Right lobe of liver (tissue), 6 donors: ENCODE results near the gene DDT. TPM values are rescaled to one million over a fixed set of nuclear protein-coding genes. Genes with fewer than 3 reads are reported as not detected.
"Not testable (repeated sequence)": the region's sequence is repeated elsewhere in the genome, so short reads cannot be mapped to it uniquely, and the experiment has no call there.

ENCODE experiments used
- ATAC-seq, 4 donors: fragments of 200-7000 bp; cut with Tn5 transposase; one replicate each; pipeline ENCODE4 v1.9.1; 2020; ENCODE audit warnings: mild to moderate bottlenecking in 4 of 4, moderate library complexity in 4 of 4
- DNase-seq, 3 donors: peaks; one replicate each; pipeline ENCODE4 v3.0.0-alpha.2; 2020
- H3K27ac ChIP-seq, 3 donors: fragments of 200-600 bp; one replicate each; pipeline ENCODE4 v1.8.0; 2022
- H3K27me3 ChIP-seq, 2 donors: fragments of 200-600 bp; one replicate each; pipeline ENCODE4 v1.8.0; 2022
- H3K36me3 ChIP-seq, 4 donors: fragments of 200-600 bp; sonication (generic) in 1 of 4; one replicate each; pipeline versions ENCODE4 v1.5.1 to v1.8.0; 2017 to 2022; ENCODE audit warnings: control low read depth in 1 of 4
- H3K4me1 ChIP-seq, 4 donors: fragments of 200-600 bp; sonication (generic) in 1 of 4; one replicate each; pipeline versions ENCODE4 v1.5.1 to v1.8.0; 2017 to 2022; ENCODE audit warnings: control low read depth in 1 of 4
- H3K4me3 ChIP-seq, 3 donors: fragments of 200-600 bp; one replicate each; pipeline ENCODE4 v1.8.0; 2022
- H3K9me3 ChIP-seq, 4 donors: fragments of 200-600 bp; sonication (generic) in 1 of 4; one replicate each; pipeline versions ENCODE4 v1.5.1 to v1.8.0; 2017 to 2022; ENCODE audit warnings: control low read depth in 1 of 4
- POLR2A ChIP-seq: fragments of 450-650 bp; IDR thresholded peaks from one replicate; pipeline ENCODE4 v1.6.1; 2017; ENCODE audit warnings: antibody characterized with exemption, mild to moderate bottlenecking
- WGBS: methylation state at CpG from one replicate; pipeline ENCODE4 v1.1.6; 2018; ENCODE audit warnings: low coverage, low lambda C conversion rate; ENCODE audit not compliant: insufficient coverage; ENCODE audit errors: missing lambda C conversion rate; 5-methylcytosine and 5-hydroxymethylcytosine counted together
- intact Hi-C, 2 donors: fragments of 100-400 bp; cut with DNase I; formaldehyde crosslinking; loops; one replicate each; pipeline versions ENCODE4 v1.11.2 to v1.14.1; 2022
- long read RNA-seq: library from polyadenylated mRNA; unstranded; transcript quantifications from one replicate; pipeline ENCODE4 v2.0.0, GENCODE V29; 2019
- total RNA-seq, 6 experiments: library from RNA; depleted of rRNA in 2 of 6; stranded (reverse); fragments of >200 nt in 2 of 6; fragmentation: NEBNext Ultra II Directional in 3 of 6; extraction: Animal tissue kit (Norgen Biotek cat#: 25700) in 3 of 6; gene quantifications; one replicate each; pipeline versions ENCODE4 v1.1.0 to v1.2.4, GENCODE V29; 2016 to 2023
- TF ChIP-seq, protein P1 (sequence below), 4 donors: fragments of 200-600 bp in 3 of 4; fragments of 450-650 bp in 1 of 4; IDR thresholded peaks; one replicate each; pipeline versions ENCODE4 v1.5.1 to v1.8.0; 2016 to 2022; ENCODE audit warnings: antibody characterized with exemption in 4 of 4, mild to moderate bottlenecking in 2 of 4
- donor health status: DM: no; HTN: yes; CAD: no.
- donor health status: DM: no; HTN: no; CAD: no.
- donor health status: DM: no; HTN: no; CAD: no.
- donor health status: DM: no; HTN: yes; CAD: no.
- donor health status: DM: no; HTN: yes; CAD: no.

Gene DDT
- total RNA-seq, result 100 to 1,000 TPM; 198 to 587 (median 295) TPM
- long read RNA-seq, transcript DDT-206 (2 exons, 1,048 nt), result minor isoform, 6 of 606 reads
- long read RNA-seq, transcript DDT-202 (3 exons, 713 nt), result major isoform, 591 of 606 reads
- long read RNA-seq, partial matches to known transcripts, result 0 of 606 reads
- long read RNA-seq, other reads (novel, unspliced or antisense), result 9 of 606 reads

DNA sequence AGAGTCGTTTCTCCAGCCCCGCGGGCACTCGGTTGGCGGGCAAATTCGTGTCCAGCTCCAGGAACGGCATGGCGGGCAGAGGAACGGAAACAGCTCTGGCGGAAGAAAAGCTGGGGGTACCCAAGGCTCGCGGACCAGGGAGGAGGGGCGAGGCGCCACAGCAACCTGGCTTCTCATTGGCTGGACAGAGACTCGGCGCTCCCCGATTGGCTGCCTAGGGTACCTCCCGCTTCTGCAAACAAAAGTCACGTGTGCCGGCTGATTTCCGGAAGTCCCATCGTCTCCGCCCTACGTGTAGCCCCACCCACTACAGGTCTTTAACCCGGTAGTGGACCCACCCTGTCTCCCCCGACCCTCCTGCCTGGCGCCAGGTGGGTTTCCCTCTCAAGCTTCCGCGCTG, at the start of gene DDT:
Gene DDT (minus strand): TSS at position 97 of the 400 bp plus-strand sequence. CDS start 27 bp downstream, at position 70.
- H3K4me1 ChIP-seq, H3K27me3 ChIP-seq, H3K9me3 ChIP-seq, DNase-seq, H3K27ac ChIP-seq, H3K4me3 ChIP-seq: not testable (repeated sequence)
- WGBS, result no CpG with 5 or more reads among the region's 29 CpGs
- peaks cover 0 to 22% (median 7%) of the 10 kb centered on the region in 4 donors for H3K36me3 ChIP-seq
- ATAC-seq, result peak; percentile 81 to 97 (median 89)
- intact Hi-C loops, result loop anchor here in 1 of 2 donors (10.0 kb wide), 1 partner anchor 60 kb away; no protein-coding TSS in a partner anchor

GRCh38 chr22:24023204-24023789, 49.1 kb upstream of the DDT start:
- H3K9me3 ChIP-seq, result no peaks in the 10 kb centered on the region
- no peak for ATAC-seq
- peaks cover 0 to 4% (median 0%) of the 10 kb centered on the region in 4 donors for H3K4me1 ChIP-seq
- no peak for TF ChIP-seq POLR2A
- no peak overlapping the region for H3K4me3 ChIP-seq
- H3K36me3 ChIP-seq, result no peaks in the 10 kb centered on the region
- no peak for DNase-seq
- no peak overlapping the region for H3K27ac ChIP-seq
- intact Hi-C loops, result no loop called here
- no peaks in the 10 kb centered on the region for H3K27me3 ChIP-seq

DNA sequence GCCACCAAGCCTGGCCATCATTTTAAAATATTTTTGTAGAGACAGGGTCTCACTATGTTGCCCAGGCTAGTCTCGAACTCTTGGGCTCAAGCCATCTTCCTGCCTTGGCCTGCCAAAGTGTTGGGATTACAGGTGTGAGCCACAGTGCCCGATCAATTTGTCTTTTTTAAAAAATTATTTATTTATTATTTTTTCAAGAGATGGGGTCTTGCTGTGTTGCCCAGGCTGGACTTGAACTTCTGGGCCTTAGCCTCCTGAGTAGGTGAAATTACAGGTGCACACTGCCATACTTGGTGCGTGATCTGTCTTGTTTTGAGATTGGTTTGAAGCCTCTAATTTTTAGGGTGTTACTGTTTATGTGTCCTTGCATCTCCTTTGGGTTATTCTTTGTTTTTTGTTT, 47.1 kb upstream of the DDT start:
- ATAC-seq, result no peak
- DNase-seq, result no peak
- no peak overlapping the region for H3K27ac ChIP-seq
- intact Hi-C loops, result no loop called here
- no peaks in the 10 kb centered on the region for H3K9me3 ChIP-seq
- no peaks in the 10 kb centered on the region for H3K4me1 ChIP-seq
- H3K27me3 ChIP-seq, result no peaks in the 10 kb centered on the region
- H3K4me3 ChIP-seq, result no peak overlapping the region
- TF ChIP-seq, protein P1, sequence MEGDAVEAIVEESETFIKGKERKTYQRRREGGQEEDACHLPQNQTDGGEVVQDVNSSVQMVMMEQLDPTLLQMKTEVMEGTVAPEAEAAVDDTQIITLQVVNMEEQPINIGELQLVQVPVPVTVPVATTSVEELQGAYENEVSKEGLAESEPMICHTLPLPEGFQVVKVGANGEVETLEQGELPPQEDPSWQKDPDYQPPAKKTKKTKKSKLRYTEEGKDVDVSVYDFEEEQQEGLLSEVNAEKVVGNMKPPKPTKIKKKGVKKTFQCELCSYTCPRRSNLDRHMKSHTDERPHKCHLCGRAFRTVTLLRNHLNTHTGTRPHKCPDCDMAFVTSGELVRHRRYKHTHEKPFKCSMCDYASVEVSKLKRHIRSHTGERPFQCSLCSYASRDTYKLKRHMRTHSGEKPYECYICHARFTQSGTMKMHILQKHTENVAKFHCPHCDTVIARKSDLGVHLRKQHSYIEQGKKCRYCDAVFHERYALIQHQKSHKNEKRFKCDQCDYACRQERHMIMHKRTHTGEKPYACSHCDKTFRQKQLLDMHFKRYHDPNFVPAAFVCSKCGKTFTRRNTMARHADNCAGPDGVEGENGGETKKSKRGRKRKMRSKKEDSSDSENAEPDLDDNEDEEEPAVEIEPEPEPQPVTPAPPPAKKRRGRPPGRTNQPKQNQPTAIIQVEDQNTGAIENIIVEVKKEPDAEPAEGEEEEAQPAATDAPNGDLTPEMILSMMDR (IDR thresholded peaks at IDR 0.05), result no peak
- no peaks in the 10 kb centered on the region for H3K36me3 ChIP-seq
- 94% methylated on average over 3 of the region's 3 CpGs for WGBS

- H3K27ac ChIP-seq, result no peak overlapping the region
- no peaks in the 10 kb centered on the region for H3K9me3 ChIP-seq
- no peak for TF ChIP-seq POLR2A
- TF ChIP-seq, protein P1 (IDR thresholded peaks at IDR 0.05), result no peak
- intact Hi-C loops, result no loop called here
- no peaks in the 10 kb centered on the region for H3K36me3 ChIP-seq
- no peak overlapping the region for H3K4me3 ChIP-seq
- H3K27me3 ChIP-seq, result no peaks in the 10 kb centered on the region
- DNase-seq (no peak), ATAC-seq (no peak)
- peaks cover 0 to 7% (median 0%) of the 10 kb centered on the region in 4 donors for H3K4me1 ChIP-seq
- 93% methylated on average over 1 of the region's 1 CpG for WGBS
Observed at GRCh38 chr22:24016156-24016555, 41.9 kb upstream of the DDT start.

GRCh38 chr22:24011735-24012068, 37.5 kb upstream of the DDT start:
- Histone ChIP-seq H3K9me3 (no peaks in the 10 kb centered on the region), H3K4me1 (peaks cover 0 to 7% (median 0%) of the 10 kb centered on the region in 4 donors), H3K4me3 (peak overlapping the region; percentile 81 to 96 (median 87)), H3K27ac (peak overlapping the region; percentile 40 to 69 (median 59)), H3K36me3 (no peaks in the 10 kb centered on the region), H3K27me3 (no peaks in the 10 kb centered on the region)
- TF ChIP-seq, protein P1 (IDR thresholded peaks at IDR 0.05), result no peak
- TF ChIP-seq POLR2A, result no peak
- 1% methylated on average over 4 of the region's 10 CpGs for WGBS
- no peak for DNase-seq
- peak; percentile 1 to 18 (median 10) for ATAC-seq
- intact Hi-C loops, result no loop called here
